Kidney capillary endothelial cell (primary cell): ENCODE results near the gene NFKBIA.
"Not testable (repeated sequence)": the region's sequence is repeated elsewhere in the genome, so short reads cannot be mapped to it uniquely, and the experiment has no call there.

ENCODE experiments used
- DNase-seq: peaks from one replicate; pipeline ENCODE4 v3.0.0-alpha.2; 2018; ENCODE audit warnings: low spot score

The NFKBIA gene

DNA sequence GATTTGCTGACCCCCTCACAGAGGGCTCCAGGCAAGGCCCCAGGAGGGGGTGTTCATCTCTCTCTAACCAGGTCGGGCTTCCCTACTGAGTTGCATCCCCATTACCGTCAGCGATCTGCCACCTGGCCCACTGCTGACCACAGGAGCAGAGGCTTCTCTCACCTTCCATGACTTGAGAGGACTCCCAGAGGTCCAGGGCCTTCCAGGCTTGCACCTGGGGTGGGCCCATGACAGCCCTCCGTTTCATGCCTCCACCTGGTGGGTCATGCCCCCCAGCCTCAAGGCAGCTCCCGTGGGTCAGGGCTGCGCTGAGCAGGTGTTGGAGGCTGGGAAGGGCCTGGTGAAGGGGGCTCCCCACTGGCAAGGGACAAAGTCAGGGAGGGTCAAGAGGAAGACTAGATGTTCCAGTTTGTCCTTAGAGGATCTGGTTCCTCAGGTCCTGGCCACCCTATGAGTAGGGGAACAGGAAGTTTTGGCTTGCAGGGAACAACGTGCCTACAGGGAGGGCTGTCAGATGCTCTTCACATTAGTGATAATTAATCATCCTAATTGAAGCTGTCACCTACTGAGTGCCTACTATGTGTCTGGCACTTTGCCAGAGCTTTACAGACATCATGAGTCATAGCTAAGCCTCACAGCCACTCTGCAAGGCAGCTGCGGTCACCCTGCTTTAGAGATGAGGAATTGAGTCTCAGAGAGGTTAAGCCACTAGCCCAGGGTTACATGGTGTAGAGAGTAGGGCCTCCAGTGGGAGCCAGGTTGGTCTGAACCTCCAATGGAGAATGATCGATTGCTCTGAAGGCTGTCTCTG, 13.8 kb downstream of the NFKBIA start:
- no peak for DNase-seq

- no peak for DNase-seq
Measured at GRCh38 chr14:35389315-35389667, 15.3 kb downstream of the NFKBIA start.

DNA sequence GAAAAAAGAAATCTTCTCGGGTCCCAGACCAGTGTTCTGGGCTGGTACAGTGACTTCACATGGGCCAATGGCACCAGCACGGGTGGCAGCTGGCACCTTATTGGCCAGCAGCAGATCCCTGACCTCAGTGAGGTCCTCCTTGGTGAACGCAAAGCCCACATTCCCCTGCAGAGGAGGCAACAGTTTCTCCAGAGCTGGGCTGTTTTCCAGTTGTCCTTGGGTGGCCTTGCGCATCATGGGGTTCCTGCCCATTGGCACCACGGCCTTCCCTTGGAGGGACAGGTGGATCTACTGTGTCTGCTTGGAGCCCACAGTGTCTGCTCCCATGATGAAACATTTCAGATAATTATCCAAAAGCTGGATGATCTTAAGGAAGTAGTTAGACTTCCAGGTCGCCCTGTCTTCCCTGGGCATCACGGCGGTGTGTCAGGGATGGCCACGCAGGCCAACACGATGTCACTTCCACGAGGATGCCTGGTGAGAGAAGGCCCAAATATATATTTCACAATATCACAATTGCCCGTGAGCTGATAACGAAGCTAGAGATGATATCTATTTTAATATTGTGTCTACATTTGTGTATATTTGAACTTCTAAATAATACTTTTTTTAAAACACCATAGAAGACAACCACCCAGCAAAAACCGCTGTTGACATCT, 15.8 kb downstream of the NFKBIA start:
- DNase-seq, result no peak

GRCh38 chr14:35387713-35388579, 16.6 kb downstream of the NFKBIA start:
- DNase-seq, result no peak

GRCh38 chr14:35387219-35387618, 17.3 kb downstream of the NFKBIA start:
- no peak for DNase-seq

GRCh38 chr14:35386673-35387125, 17.9 kb downstream of the NFKBIA start:
- no peak for DNase-seq

GRCh38 chr14:35385042-35385839, 19.3 kb downstream of the NFKBIA start:
- no peak for DNase-seq

- peak; percentile 96 for DNase-seq
Measured at GRCh38 chr14:35384455-35385041, 20.0 kb downstream of the NFKBIA start.

DNA sequence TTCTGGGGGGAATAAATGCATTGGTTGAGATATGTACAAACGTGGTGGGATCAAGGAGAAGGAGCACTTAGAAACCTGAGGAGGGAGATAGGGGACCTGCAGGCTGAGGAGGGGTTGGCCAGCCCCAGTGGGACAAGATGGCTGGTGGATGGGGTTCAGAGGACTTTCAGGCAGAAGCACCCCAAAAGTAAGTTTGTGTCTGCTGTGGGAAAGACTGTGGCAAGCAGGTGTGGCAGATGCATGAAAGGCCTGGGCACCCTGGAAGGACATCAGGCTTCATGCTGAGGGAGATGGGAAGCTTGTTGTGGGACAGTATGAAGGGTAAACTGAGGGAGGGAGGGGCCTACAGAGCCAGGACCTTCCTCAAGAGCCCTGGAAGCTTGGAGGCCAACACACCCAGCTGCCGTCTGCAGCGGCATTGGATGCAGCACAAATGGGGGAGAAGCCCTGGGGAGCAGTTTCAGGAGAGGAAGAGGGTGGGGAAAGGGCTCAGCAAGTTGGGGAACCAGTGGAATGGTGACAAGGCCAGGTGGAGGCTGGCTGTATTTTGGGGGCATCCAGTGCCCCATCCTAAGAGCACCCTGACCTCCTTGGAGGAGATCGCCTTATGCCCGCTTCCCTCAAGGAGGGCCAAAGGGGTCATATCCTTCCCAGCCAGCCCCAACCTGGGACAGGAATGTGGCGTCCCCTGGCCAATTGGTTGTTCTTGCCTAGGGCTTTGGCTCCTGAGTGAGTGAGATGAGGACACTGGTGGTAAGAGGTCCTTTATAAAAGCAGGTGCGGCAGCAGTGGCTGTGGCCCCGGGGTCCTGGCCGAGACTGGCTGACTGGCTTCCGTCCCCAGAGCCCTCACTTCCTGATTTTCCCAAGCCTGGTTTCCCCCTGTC, 20.7 kb downstream of the NFKBIA start:
- no peak for DNase-seq

GRCh38 chr14:35380794-35381193, 23.8 kb downstream of the NFKBIA start:
- no peak for DNase-seq

DNA sequence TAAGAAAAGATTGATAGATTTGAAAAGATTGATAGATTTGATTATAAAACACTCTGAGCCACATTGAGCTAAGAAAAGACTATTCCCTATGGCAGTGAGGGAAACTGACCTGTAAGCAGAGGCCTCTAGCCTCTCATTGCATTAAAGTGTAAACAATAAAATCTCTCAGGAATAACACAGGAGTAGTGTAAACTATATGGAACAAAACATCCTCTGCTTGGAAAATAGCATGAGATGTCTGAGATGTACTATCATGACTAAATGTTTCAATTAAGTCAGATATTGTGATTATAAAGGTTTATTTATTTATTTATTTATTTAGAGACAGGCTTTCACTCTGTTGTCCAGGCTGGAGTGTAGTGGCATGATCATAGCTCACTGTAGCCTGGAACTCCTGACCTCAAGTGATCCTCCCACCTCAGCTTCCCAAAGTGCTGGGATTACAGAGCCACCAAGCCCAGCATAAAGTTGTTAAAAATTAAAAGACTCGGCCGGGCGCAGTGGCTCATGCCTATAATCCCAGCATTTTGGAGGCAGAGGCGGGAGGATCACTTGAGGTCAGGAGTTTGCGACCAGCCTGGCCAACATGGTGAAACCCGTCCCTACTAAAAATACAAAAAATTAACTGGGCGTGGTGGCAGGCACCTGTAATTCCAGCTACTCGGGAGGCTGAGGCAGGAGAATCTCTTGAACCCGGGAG, 25.2 kb downstream of the NFKBIA start:
- not testable (repeated sequence) for DNase-seq

GRCh38 chr14:35378425-35379233, 25.9 kb downstream of the NFKBIA start:
- DNase-seq, result no peak

DNA sequence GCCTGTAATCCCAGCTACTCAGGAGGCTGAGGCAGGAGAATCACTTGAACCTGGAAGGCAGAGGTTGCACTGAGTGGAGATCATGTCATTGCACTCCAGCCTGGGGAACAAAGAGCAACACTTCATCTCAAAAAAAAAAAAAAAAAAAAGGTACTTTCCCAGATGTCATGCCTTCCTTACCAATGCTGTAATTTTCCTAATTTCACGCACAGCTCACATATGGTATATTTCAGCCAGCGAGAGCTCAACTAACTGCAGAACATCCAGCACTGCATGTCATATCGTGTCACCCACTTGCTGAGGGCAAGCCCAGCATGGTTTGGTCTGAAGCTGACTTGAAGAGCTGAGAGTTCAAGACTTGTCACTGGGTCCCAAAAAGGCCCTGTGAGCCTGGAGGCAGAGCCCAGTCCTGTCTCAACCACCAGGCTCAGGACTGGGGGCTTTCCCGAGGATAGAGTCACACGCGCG, 29.0 kb downstream of the NFKBIA start:
- no peak for DNase-seq

- DNase-seq, result no peak
Measured at GRCh38 chr14:35374263-35374712, 30.3 kb downstream of the NFKBIA start.

- not testable (repeated sequence) for DNase-seq
Measured at GRCh38 chr14:35373208-35373607, 31.3 kb downstream of the NFKBIA start.

DNA sequence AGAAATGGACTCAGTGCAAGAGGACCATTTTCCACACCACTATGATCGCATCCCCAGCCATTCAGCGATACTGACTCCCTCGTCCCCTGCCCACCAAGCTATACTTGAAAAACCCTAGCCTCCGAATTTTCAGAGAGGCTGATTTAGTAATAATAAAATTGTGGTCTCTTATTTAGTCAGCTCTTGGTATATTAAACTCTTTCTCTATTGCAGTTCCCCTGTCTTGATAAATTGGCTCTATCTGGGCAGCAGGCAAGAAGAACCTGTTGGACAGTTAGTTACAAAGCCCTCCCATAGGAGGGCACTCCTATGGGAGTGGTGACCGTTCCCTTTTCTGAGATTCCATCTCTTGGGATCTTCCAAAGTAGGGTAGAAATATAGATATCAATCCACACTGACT, 33.6 kb downstream of the NFKBIA start:
- DNase-seq, result no peak

DNA sequence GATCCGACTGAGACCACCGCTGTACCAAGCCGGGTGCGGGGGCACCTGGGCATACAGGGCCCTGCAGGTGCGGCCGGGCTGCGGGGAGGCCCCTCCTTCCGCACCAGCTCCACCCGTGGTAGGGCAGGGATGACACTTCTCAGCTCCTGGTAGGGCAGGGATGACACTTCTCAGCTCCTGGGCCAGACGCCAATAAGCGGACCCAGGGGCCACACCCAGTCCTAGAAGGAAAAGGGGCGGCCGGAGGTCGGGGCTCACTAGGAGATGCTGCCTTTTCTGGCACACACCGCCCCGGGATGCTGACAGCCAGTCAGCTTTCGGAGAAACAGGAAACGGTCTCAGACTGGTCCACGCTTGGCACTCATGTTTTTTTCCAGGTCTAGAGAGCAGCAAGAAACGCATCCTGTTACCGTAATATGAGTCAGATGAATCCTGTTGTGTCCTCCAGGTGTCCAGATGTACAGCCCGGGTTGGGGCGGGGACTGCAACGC, 34.8 kb downstream of the NFKBIA start:
- peak; percentile 73 for DNase-seq
